GM21526 (cell line): ENCODE data around the gene SMCO2.

Experiments
- ATAC-seq: cut with Tn5 transposase; IDR thresholded peaks from one replicate; pipeline ENCODE4 v1.9.1; 2021; ENCODE audit warnings: moderate library complexity; ENCODE audit not compliant: unreplicated experiment, low FRiP score

The SMCO2 gene

GRCh38 chr12:27451036-27451825 is 4.7 kb downstream of the SMCO2 start:
- no peak for ATAC-seq

GRCh38 chr12:27453421-27453820 is 6.9 kb downstream of the SMCO2 start:
- no peak for ATAC-seq

GRCh38 chr12:27455589-27455988 is 9.1 kb downstream of the SMCO2 start:
- no peak for ATAC-seq

- ATAC-seq: no peak
Observed at GRCh38 chr12:27456618-27457017, 10.1 kb downstream of the SMCO2 start.

GRCh38 chr12:27460471-27460978 is 14.0 kb downstream of the SMCO2 start:
- ATAC-seq: no peak

- no peak for ATAC-seq
Observed at GRCh38 chr12:27462151-27462694, 15.7 kb downstream of the SMCO2 start.

- ATAC-seq: no peak
Observed at GRCh38 chr12:27462851-27463250, 16.3 kb downstream of the SMCO2 start.

- ATAC-seq: no peak
Observed at GRCh38 chr12:27463511-27464219, 17.1 kb downstream of the SMCO2 start.

- no peak for ATAC-seq
Observed at GRCh38 chr12:27464220-27464554, 17.7 kb downstream of the SMCO2 start.

GRCh38 chr12:27467641-27468040 is 21.1 kb downstream of the SMCO2 start:
- ATAC-seq: no peak

GRCh38 chr12:27468241-27468640 is 21.7 kb downstream of the SMCO2 start:
- ATAC-seq: no peak

GRCh38 chr12:27469176-27469736 is 22.7 kb downstream of the SMCO2 start:
- no peak for ATAC-seq

- no peak for ATAC-seq
Observed at GRCh38 chr12:27472604-27473003, 26.1 kb downstream of the SMCO2 start.

- ATAC-seq: no peak
Observed at GRCh38 chr12:27474344-27474743, 27.8 kb downstream of the SMCO2 start.

GRCh38 chr12:27477049-27477448 is 30.5 kb downstream of the SMCO2 start:
- ATAC-seq: no peak

- no peak for ATAC-seq
Observed at GRCh38 chr12:27478949-27479348, 32.4 kb downstream of the SMCO2 start.

- ATAC-seq: no peak
Observed at GRCh38 chr12:27480016-27480415, 33.5 kb downstream of the SMCO2 start.

GRCh38 chr12:27486961-27487360 is 40.4 kb downstream of the SMCO2 start:
- ATAC-seq: no peak

GRCh38 chr12:27488479-27488878 is 41.9 kb downstream of the SMCO2 start:
- no peak for ATAC-seq

GRCh38 chr12:27491226-27491625 is 44.7 kb downstream of the SMCO2 start:
- ATAC-seq: no peak

GRCh38 chr12:27493260-27493940 is 46.9 kb downstream of the SMCO2 start:
- ATAC-seq: no peak
